Prostate gland (tissue), 2 donors: ENCODE measurements around the gene CFAP100.

ENCODE experiments used
- POLR2AphosphoS5 ChIP-seq: sonication (generic); formaldehyde crosslinking; IDR thresholded peaks from one replicate; pipeline ENCODE4 v1.6.1; 2017; ENCODE audit warnings: antibody characterized with exemption
- TF ChIP-seq, protein P1 (sequence below), 4 experiments: fragments of 200-600 bp in 2 of 4; fragments of 450-650 bp in 2 of 4; sonication (generic) in 2 of 4; IDR thresholded peaks; 1 replicate in 3 of 4; 2 replicates in 1 of 4; pipeline ENCODE4 v1.5.1; 2016 to 2019; ENCODE audit warnings: antibody characterized with exemption in 4 of 4, mild to moderate bottlenecking in 2 of 4, moderate library complexity in 2 of 4

DNA sequence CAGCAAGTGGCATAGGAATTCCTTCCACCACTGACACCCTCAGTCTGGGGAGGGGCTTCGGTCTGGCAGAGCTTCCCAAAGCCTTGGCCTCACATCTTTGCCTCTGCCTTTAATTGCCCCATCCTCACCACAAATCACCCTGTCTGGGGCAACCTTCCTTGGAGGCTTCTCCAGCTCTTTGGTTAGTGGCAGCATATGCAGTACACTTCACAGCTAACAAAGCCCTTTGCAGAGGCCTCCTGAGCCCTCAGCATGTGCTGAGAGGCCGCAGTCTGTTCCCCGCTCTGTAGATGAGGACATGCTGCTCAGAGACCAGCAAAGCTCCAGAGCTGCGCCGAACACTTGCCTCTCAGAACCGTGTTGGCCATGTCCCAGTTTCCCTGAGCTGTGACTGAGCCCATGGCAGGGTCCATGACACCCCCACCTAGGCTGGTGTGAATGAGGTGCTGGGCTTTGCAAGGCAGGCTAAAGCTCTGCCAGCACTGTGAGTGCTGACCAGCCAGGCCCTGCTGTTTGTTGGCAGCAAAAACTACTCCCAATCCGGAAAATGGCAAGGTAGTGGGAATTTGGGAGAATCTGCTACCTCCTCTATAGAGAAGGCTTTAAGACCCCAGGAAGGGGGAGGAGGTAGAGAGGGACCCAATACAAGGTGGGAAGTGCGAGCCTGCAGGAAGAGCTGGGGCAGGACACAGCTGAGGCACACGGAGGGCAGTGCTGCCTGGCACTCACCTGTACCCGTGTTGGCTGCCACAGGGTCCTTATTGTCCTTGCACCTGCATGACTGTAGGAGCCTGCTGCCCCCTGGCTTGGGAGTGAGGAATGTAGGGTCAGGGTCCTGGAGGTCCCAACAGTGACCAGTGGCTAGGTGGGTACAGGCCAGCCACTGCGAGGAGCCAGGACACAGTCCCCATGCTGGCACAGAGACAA lies 29.1 kb upstream of the CFAP100 start:
- no peak for TF ChIP-seq POLR2AphosphoS5
- TF ChIP-seq, protein P1, sequence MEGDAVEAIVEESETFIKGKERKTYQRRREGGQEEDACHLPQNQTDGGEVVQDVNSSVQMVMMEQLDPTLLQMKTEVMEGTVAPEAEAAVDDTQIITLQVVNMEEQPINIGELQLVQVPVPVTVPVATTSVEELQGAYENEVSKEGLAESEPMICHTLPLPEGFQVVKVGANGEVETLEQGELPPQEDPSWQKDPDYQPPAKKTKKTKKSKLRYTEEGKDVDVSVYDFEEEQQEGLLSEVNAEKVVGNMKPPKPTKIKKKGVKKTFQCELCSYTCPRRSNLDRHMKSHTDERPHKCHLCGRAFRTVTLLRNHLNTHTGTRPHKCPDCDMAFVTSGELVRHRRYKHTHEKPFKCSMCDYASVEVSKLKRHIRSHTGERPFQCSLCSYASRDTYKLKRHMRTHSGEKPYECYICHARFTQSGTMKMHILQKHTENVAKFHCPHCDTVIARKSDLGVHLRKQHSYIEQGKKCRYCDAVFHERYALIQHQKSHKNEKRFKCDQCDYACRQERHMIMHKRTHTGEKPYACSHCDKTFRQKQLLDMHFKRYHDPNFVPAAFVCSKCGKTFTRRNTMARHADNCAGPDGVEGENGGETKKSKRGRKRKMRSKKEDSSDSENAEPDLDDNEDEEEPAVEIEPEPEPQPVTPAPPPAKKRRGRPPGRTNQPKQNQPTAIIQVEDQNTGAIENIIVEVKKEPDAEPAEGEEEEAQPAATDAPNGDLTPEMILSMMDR (IDR thresholded peaks at IDR 0.05) = no peak
